Measurements from ENCODE around the gene PLB1. TPM values are rescaled to one million over a fixed set of nuclear protein-coding genes. Genes with fewer than 3 reads are reported as not detected.

PLB1 gene
- total and polyA plus RNA-seq, 12 donors = 1.0 to 51.1 (median 8.3) TPM

DNA sequence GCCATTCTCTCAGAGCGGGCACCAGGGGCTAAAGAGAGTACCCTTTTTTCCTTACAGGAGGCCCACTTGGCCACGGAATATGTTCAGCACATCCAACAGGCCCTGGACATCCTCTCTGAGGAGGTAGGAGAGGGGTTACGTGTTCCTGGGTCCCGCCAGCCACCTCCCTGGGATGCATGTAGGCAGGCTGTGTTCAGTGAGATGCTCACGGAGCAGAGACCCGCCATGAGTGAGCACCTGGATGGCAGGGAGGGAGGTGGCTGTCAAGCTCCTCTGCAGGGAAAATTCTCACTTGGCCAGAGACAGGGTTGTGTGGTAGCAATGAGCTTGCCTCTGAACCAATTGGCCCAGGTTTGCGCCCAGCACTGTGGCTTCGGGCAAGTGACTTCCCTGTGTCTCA is 132.6 kb downstream of the PLB1 start:
- peaks cover 5 to 21% of the 10 kb centered on the region in 2 donors for H3K4me1 ChIP-seq (replicated peaks in 1 of 2)
- intact Hi-C loops (cut with DNase I) = no loop called here
- H3K27ac ChIP-seq = peak overlapping the region in 2 of 5 donors; percentile 84 to 89
- no peak overlapping the region for H3K4me3 ChIP-seq
- no peaks in the 10 kb centered on the region for H3K36me3 ChIP-seq (replicated peaks in 1 of 2)
- no peak for DNase-seq
- H3K27me3 ChIP-seq = no peaks in the 10 kb centered on the region
- no peaks in the 10 kb centered on the region for H3K9me3 ChIP-seq (replicated peaks in 1 of 3)
- 96 to 98% (median 98%) methylated on average over 5 to 8 of the region's 8 CpGs for WGBS, 4 donors
- no peak for TF ChIP-seq CTCF (IDR thresholded peaks at IDR 0.05)
- TF ChIP-seq POLR2A (IDR thresholded peaks at IDR 0.05) = no peak

DNA sequence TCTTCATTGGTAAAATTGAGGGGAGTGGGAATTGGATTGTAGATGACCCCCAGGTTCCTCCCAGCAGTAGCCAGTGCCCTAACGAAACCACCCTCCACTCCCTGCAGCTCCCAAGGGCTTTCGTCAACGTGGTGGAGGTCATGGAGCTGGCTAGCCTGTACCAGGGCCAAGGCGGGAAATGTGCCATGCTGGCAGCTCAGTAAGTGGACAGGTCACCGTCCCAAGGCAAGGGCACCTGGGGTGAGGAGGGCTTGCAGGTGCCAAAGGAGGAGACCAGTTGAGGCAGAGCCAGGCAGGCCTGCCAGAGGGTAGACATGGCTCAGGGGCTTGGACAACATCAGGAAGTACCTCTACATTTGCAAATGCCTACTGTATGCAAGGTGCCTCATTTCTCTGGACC is 133.1 kb downstream of the PLB1 start:
- TF ChIP-seq CTCF (IDR thresholded peaks at IDR 0.05) (no peak), POLR2A (IDR thresholded peaks at IDR 0.05) (no peak)
- no peak for DNase-seq
- Histone ChIP-seq H3K27ac (peak overlapping the region in 1 of 5 donors; percentile 89), H3K27me3 (no peaks in the 10 kb centered on the region), H3K9me3 (replicated peaks in 1 of 3) (no peaks in the 10 kb centered on the region), H3K4me3 (no peak overlapping the region), H3K4me1 (replicated peaks in 1 of 2) (peaks cover 5 to 21% of the 10 kb centered on the region in 2 donors), H3K36me3 (replicated peaks in 1 of 2) (no peaks in the 10 kb centered on the region)
- intact Hi-C loops (cut with DNase I) = no loop called here
- WGBS, 4 donors = 54 to 65% (median 57%) methylated on average over 5 of the region's 5 CpGs

DNA sequence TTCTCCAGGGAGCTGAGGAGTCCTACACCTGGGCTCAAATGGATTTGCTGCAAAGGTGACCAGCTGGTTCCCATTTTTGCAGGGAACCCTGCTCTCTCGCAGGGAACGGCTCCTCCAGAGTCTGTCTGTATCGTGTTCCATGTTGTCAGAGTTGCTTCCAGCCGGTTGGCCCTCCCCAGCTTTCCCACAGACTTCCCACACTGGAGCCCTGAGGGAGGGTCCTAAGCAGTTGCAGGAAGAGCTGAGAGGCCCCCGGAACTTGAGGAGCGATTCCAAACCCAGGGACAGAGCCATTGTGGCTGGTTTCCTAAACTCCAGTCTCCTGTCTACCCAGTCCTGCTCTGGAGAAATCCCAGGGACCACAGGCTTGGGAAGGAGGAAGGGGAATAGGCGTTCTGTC is 134.1 kb downstream of the PLB1 start:
- Histone ChIP-seq H3K4me1 (replicated peaks in 1 of 2) (peaks cover 4 to 13% of the 10 kb centered on the region in 2 donors), H3K9me3 (replicated peaks in 1 of 3) (no peaks in the 10 kb centered on the region), H3K27ac (peak overlapping the region in 1 of 5 donors; percentile 17), H3K27me3 (no peaks in the 10 kb centered on the region), H3K36me3 (replicated peaks in 1 of 2) (no peaks in the 10 kb centered on the region), H3K4me3 (no peak overlapping the region)
- DNase-seq = no peak
- no peak for TF ChIP-seq CTCF (IDR thresholded peaks at IDR 0.05)
- no peak for TF ChIP-seq POLR2A (IDR thresholded peaks at IDR 0.05)
- WGBS, 4 donors = 93 to 97% (median 94%) methylated on average over 7 of the region's 7 CpGs
- intact Hi-C loops (cut with DNase I) = no loop called here

DNA sequence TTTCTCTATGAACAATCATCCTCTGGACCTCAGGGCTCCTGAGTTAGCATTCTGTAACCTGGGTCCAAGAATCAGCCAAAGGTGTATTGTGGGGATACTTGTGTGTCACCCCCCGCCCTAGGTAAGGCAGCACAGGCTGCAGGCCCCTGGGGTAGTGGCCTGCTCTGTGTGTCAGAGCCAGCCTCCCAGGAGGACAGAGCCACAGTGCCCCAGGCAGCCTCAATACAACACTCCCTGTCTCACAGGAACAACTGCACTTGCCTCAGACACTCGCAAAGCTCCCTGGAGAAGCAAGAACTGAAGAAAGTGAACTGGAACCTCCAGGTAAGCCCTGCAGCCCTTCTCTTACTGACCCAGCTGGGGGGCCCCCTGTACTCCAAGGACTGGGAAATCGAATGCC is 134.5 kb downstream of the PLB1 start:
- intact Hi-C loops (cut with DNase I) = no loop called here
- peak overlapping the region in 1 of 5 donors; percentile 17 for H3K27ac ChIP-seq
- no peak overlapping the region for H3K4me3 ChIP-seq
- H3K9me3 ChIP-seq (replicated peaks in 1 of 3) = no peaks in the 10 kb centered on the region
- no peak for DNase-seq
- H3K4me1 ChIP-seq (replicated peaks in 1 of 2) = peaks cover under 1 to 9% of the 10 kb centered on the region in 2 donors
- TF ChIP-seq POLR2A (IDR thresholded peaks at IDR 0.05) (no peak), CTCF (IDR thresholded peaks at IDR 0.05) (no peak)
- 75 to 86% (median 84%) methylated on average over 2 to 3 of the region's 3 CpGs for WGBS, 4 donors
- no peaks in the 10 kb centered on the region for H3K36me3 ChIP-seq (replicated peaks in 1 of 2)
- H3K27me3 ChIP-seq = no peaks in the 10 kb centered on the region

Measured in adrenal gland (tissue), 12 donors.